GM12878 (cell line): ENCODE measurements around the gene DDX19B. TPM values are rescaled to one million over a fixed set of nuclear protein-coding genes. Genes with fewer than 3 reads are reported as not detected.

ENCODE experiments used
- BCLAF1 ChIP-seq: fragments of 450-650 bp; IDR thresholded peaks from 2 replicates; pipeline ENCODE4 v1.6.1; 2017; ENCODE audit warnings: antibody characterized with exemption, mild to moderate bottlenecking, moderate library complexity
- BRCA1 ChIP-seq: IDR thresholded peaks from 2 replicates; pipeline ENCODE4 v1.6.1; 2011; ENCODE audit warnings: low read depth, low read length, improper control_type of control experiment
- CBX3 ChIP-seq: fragments of 200-600 bp; sonication (generic); IDR thresholded peaks from 2 replicates; pipeline ENCODE4 v1.6.1; 2016; ENCODE audit warnings: low read depth, borderline replicate concordance
- CHD1 ChIP-seq: IDR thresholded peaks from 2 replicates; pipeline ENCODE4 v1.6.1; 2012; ENCODE audit warnings: low read depth, low read length, improper control_type of control experiment
- EP300 ChIP-seq, 2 experiments: fragments of 150-350 bp in 1 of 2; IDR thresholded peaks; 2 replicates each; pipeline ENCODE4 v1.6.1; 2011 to 2012; ENCODE audit warnings: low read depth in 2 of 2, low read length in 2 of 2, borderline replicate concordance in 1 of 2, improper control_type of control experiment in 1 of 2, inconsistent platforms in 1 of 2; ENCODE audit not compliant: control insufficient read depth in 1 of 2
- ETV6 ChIP-seq, 2 experiments: fragments of 450-650 bp in 1 of 2; IDR thresholded peaks in 1 of 2; conservative IDR thresholded peaks in 1 of 2; 2 replicates each; pipeline ENCODE4 v1.6.1; 2014; ENCODE audit warnings: antibody characterized with exemption in 1 of 2, borderline replicate concordance in 1 of 2, low read depth in 1 of 2, mild to moderate bottlenecking in 1 of 2, moderate library complexity in 1 of 2
- EZH2 ChIP-seq: IDR thresholded peaks from 2 replicates; pipeline ENCODE4 v1.6.1; 2012; ENCODE audit warnings: low read depth, mild to moderate bottlenecking, control low read depth, inconsistent platforms, low read length, borderline replicate concordance; ENCODE audit not compliant: control insufficient read depth
- FOS ChIP-seq: IDR thresholded peaks from 3 replicates; pipeline ENCODE4 v1.6.1; 2011; ENCODE audit warnings: borderline replicate concordance; ENCODE audit not compliant: insufficient read length; ENCODE audit errors: extremely low read depth
- FOXK2 ChIP-seq: fragments of 450-650 bp; IDR thresholded peaks from 2 replicates; pipeline ENCODE4 v1.6.1; 2017; ENCODE audit warnings: mild to moderate bottlenecking, moderate library complexity
- FOXM1 ChIP-seq: IDR thresholded peaks from 2 replicates; pipeline ENCODE4 v1.6.1; 2012; ENCODE audit warnings: low read depth, mild to moderate bottlenecking, inconsistent platforms, low read length, moderate library complexity
- LARP7 ChIP-seq: fragments of 450-650 bp; IDR thresholded peaks from 2 replicates; pipeline ENCODE4 v1.6.1; 2017; ENCODE audit warnings: mild to moderate bottlenecking
- MEF2A ChIP-seq: IDR thresholded peaks from 2 replicates; pipeline ENCODE4 v1.6.1; 2011; ENCODE audit warnings: low read depth, mild to moderate bottlenecking, low read length, moderate library complexity; ENCODE audit not compliant: insufficient read depth
- MYC ChIP-seq: IDR thresholded peaks from 2 replicates; pipeline ENCODE4 v1.6.1; 2011; ENCODE audit warnings: mild to moderate bottlenecking, low read length, moderate library complexity, inconsistent platforms; ENCODE audit not compliant: insufficient read depth, insufficient replicate concordance, insufficient read length, severe bottlenecking
- NR2C2 ChIP-seq: IDR thresholded peaks from 2 replicates; pipeline ENCODE4 v1.6.1; 2011; ENCODE audit warnings: borderline replicate concordance, low read depth; ENCODE audit not compliant: control insufficient read depth, insufficient read length
- PML ChIP-seq: IDR thresholded peaks from 2 replicates; pipeline ENCODE4 v1.6.1; 2012; ENCODE audit warnings: low read length, inconsistent platforms
- POLR2AphosphoS2 ChIP-seq: IDR thresholded peaks from 2 replicates; pipeline ENCODE4 v1.6.1; 2011; ENCODE audit warnings: low read depth, mild to moderate bottlenecking, low read length, improper control_type of control experiment, moderate library complexity
- RAD21 ChIP-seq: IDR thresholded peaks from 2 replicates; pipeline ENCODE4 v1.6.1; 2011; ENCODE audit warnings: mild to moderate bottlenecking, low read depth, low read length, moderate library complexity; ENCODE audit not compliant: insufficient read depth
- RBBP5 ChIP-seq: fragments of 200-600 bp; sonication (generic); conservative IDR thresholded peaks from 2 replicates; pipeline ENCODE4 v1.6.1; 2016
- RFX5 ChIP-seq: IDR thresholded peaks from 2 replicates; pipeline ENCODE4 v1.6.1; 2011; ENCODE audit warnings: low read depth, low read length, improper control_type of control experiment
- SIX5 ChIP-seq: IDR thresholded peaks from 2 replicates; pipeline ENCODE4 v1.6.1; 2011; ENCODE audit warnings: mild to moderate bottlenecking, low read depth, low read length, moderate library complexity; ENCODE audit not compliant: severe bottlenecking
- SMARCA5 ChIP-seq: fragments of 450-650 bp; IDR thresholded peaks from 2 replicates; pipeline ENCODE4 v1.6.1; 2017; ENCODE audit warnings: mild to moderate bottlenecking
- SP1 ChIP-seq: IDR thresholded peaks from one replicate; pipeline ENCODE4 v1.6.1; 2011; ENCODE audit warnings: low read depth, low read length
- SREBF2 ChIP-seq: IDR thresholded peaks from 2 replicates; pipeline ENCODE4 v1.6.1; 2012; ENCODE audit warnings: mild to moderate bottlenecking, low read length
- SUZ12 ChIP-seq: fragments of 200-600 bp; sonication (generic); IDR thresholded peaks from one replicate; pipeline ENCODE4 v1.6.1; 2018; ENCODE audit warnings: antibody characterized with exemption, mild to moderate bottlenecking; ENCODE audit not compliant: unreplicated experiment
- TBL1XR1 ChIP-seq: IDR thresholded peaks from 2 replicates; pipeline ENCODE4 v1.6.1; 2012; ENCODE audit warnings: low read depth, low read length, improper control_type of control experiment
- YBX1 ChIP-seq: fragments of 450-650 bp; IDR thresholded peaks from 2 replicates; pipeline ENCODE4 v1.6.1; 2016; ENCODE audit warnings: antibody characterized with exemption
- polyA plus RNA-seq, 11 experiments: library from polyadenylated mRNA; depleted of rRNA in 4 of 11; unstranded in 6 of 11; stranded (reverse) in 5 of 11; fragments of >200 nt; fragmentation: Nextera tagmentation in 4 of 11; fragmentation: Illumina TruSeq in 1 of 11; extraction: Ambion mirVana in 4 of 11; extraction: Trizol in 1 of 11; gene quantifications; 1 replicate in 1 of 11; 2 replicates in 10 of 11; pipeline versions ENCODE4 v1.2.1 to v1.2.3, GENCODE V29; 2011 to 2016; ENCODE audit warnings: inconsistent platforms in 2 of 11, missing spikeins in 2 of 11, low read depth in 1 of 11
- total RNA-seq, 4 experiments: library from RNA; depleted of rRNA in 3 of 4; stranded (reverse); fragments of >200 nt in 3 of 4; fragmentation: Illumina TruSeq in 1 of 4; extraction: Trizol in 1 of 4; gene quantifications; 2 replicates each; pipeline versions ENCODE4 v1.2.1 to v1.2.3, GENCODE V29; 2013 to 2021
- TF ChIP-seq, protein P1 (sequence below): fragments of 450-650 bp; IDR thresholded peaks from 2 replicates; pipeline ENCODE4 v1.6.1; 2017; ENCODE audit warnings: borderline replicate concordance

DDX19B gene
- total and polyA plus RNA-seq, 10 of the 15 experiments (the other 5 are each of a cell fraction or from before 2014, with no cell fraction given): 14.1 to 69.1 (median 42.5) TPM

DNA sequence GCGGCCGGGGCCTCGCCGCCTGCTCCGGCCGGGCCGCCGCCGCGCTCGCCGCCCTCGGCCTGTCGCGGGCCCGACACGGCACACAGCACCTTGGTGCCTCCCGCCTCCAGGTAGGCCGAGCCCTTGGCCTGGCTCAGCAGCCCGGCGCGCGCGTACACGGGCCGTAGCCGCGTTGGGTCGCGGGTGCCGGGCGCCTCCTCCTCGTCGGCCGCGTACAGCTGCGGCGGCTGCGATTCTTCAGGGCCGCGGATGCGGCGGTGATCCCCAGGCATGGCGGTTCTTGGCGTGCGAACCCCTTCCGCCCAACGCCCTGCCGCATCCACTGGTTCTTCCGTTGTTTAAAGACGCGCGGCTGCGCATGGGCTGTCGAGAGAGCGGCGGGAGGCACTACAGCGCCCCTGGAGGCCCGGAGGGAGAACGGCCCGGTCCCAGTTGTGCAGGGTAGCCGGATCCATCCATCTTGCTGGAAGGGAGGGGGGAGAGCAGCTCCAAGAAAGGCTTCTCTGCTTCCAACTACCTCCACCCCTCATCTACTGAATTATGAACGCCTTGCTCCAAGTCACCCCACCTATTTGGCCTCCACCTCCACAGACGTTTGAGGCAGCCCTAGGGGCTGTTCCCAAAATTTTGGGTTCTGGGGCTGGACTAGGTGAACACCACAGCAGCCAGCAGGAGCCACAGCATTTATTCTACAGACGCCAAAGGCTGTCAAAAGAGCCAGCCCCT is 47.2 kb upstream of the DDX19B start, which contains the start of gene EXOSC6 (continued):
- TF ChIP-seq RAD21 (no peak), CHD1 (peak; percentile 72; the same call in 1 of the 2 replicates), BCLAF1 (no peak), RBBP5 (no peak), FOXK2 (peak; percentile 57), NR2C2 (no peak), SREBF2 (no peak), ETV6 (conservative IDR thresholded peaks at IDR 0.05 in 1 of 2, IDR thresholded peaks at IDR 0.05 in 1 of 2; ENCODE audit: borderline replicate concordance in 1 of 2, low read depth in 1 of 2) (no peak; a peak in 1 of 4 replicates), MEF2A (0 out of 2 replicates have a peak, but pooled peaks have one; percentile 32), RFX5 (no peak), PML (no peak; the same call in 1 of the 2 replicates), EP300 (IDR thresholded peaks at IDR 0.05; ENCODE audit: borderline replicate concordance in 1 of 2, control insufficient read depth in 1 of 2, low read depth in 2 of 2, low read length in 2 of 2) (0 out of 4 replicates have a peak, but pooled peaks of 1 of the 2 experiments have one; percentile 19), SIX5 (peak; percentile 32), SP1 (peak; percentile 9), FOS (no peak), POLR2AphosphoS2 (peak; percentile 89), CBX3 (no peak), TBL1XR1 (no peak), LARP7 (peak; percentile 87), FOXM1 (peak; percentile 55; the same call in 1 of the 2 replicates), BRCA1 (no peak), SMARCA5 (peak; percentile 79), YBX1 (no peak), EZH2 (no peak), SUZ12 (no peak), MYC (peak; percentile 66)
- TF ChIP-seq, protein P1, sequence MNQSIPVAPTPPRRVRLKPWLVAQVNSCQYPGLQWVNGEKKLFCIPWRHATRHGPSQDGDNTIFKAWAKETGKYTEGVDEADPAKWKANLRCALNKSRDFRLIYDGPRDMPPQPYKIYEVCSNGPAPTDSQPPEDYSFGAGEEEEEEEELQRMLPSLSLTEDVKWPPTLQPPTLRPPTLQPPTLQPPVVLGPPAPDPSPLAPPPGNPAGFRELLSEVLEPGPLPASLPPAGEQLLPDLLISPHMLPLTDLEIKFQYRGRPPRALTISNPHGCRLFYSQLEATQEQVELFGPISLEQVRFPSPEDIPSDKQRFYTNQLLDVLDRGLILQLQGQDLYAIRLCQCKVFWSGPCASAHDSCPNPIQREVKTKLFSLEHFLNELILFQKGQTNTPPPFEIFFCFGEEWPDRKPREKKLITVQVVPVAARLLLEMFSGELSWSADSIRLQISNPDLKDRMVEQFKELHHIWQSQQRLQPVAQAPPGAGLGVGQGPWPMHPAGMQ: no peak
